Keratinocyte (primary cell): ENCODE measurements around the gene MDN1. TPM values are rescaled to one million over a fixed set of nuclear protein-coding genes. Genes with fewer than 3 reads are reported as not detected.

Experiments used
- DNase-seq: peaks from one replicate; pipeline ENCODE4 v3.0.0-alpha.2; 2011; ENCODE audit warnings: low read depth, missing footprints, low spot score
- FAIRE-seq: peaks from 2 replicates; lab custom pipeline; 2011; peaks lifted over from hg19 to GRCh38; lab: Jason Lieb, UNC
- H2AFZ ChIP-seq: 2 replicates; pipeline ENCODE4 v1.6.0; 2012; ENCODE audit warnings: low read length, control low read depth, inconsistent platforms; ENCODE audit not compliant: control insufficient read depth
- H3K27ac ChIP-seq: 2 replicates; pipeline ENCODE4 v1.5.1; 2011; ENCODE audit warnings: low read length; ENCODE audit not compliant: control insufficient read depth, insufficient read depth
- H3K27me3 ChIP-seq: 3 replicates; pipeline ENCODE4 v1.6.0; 2011; ENCODE audit warnings: low read length; ENCODE audit not compliant: control insufficient read depth, insufficient read depth; ENCODE audit errors: extremely low read depth
- H3K36me3 ChIP-seq, 2 experiments: 2 replicates in 1 of 2; 3 replicates in 1 of 2; pipeline ENCODE4 v1.5.1; 2011; ENCODE audit warnings: low read length in 2 of 2, mild to moderate bottlenecking in 1 of 2; ENCODE audit not compliant: control insufficient read depth in 2 of 2, insufficient read depth in 2 of 2; ENCODE audit errors: extremely low read depth in 1 of 2
- H3K4me1 ChIP-seq: 3 replicates; pipeline ENCODE4 v1.5.1; 2011; ENCODE audit warnings: low read length; ENCODE audit not compliant: control insufficient read depth, insufficient read depth; ENCODE audit errors: extremely low read depth
- H3K4me2 ChIP-seq: 3 replicates; pipeline ENCODE4 v1.6.0; 2011; ENCODE audit warnings: low read depth, low read length; ENCODE audit not compliant: control insufficient read depth, insufficient read depth; ENCODE audit errors: extremely low read depth
- H3K4me3 ChIP-seq, 3 experiments: fragments of 200-600 bp in 1 of 3; sonication (generic) in 1 of 3; 2 replicates in 2 of 3; 3 replicates in 1 of 3; pipeline ENCODE4 v1.5.1; 2011 to 2016; ENCODE audit warnings: low read length in 3 of 3, mild to moderate bottlenecking in 3 of 3, control low read depth in 2 of 3, inconsistent platforms in 1 of 3, low read depth in 1 of 3, mixed read lengths in 1 of 3, mixed run types in 1 of 3, moderate library complexity in 1 of 3; ENCODE audit not compliant: control insufficient read depth in 2 of 3, insufficient read depth in 2 of 3; ENCODE audit errors: extremely low read depth in 1 of 3
- H3K79me2 ChIP-seq: 2 replicates; pipeline ENCODE4 v1.6.0; 2012; ENCODE audit warnings: low read length; ENCODE audit not compliant: control insufficient read depth, insufficient read depth
- H3K9ac ChIP-seq: 3 replicates; pipeline ENCODE4 v1.6.0; 2011; ENCODE audit warnings: low read length; ENCODE audit not compliant: control insufficient read depth, insufficient read depth; ENCODE audit errors: extremely low read depth
- H3K9me1 ChIP-seq: 3 replicates; pipeline ENCODE4 v1.6.0; 2011; ENCODE audit warnings: low read length; ENCODE audit not compliant: control insufficient read depth, insufficient read depth; ENCODE audit errors: extremely low read depth
- H3K9me3 ChIP-seq: 2 replicates; pipeline ENCODE4 v1.5.1; 2012; ENCODE audit warnings: low read depth, low read length; ENCODE audit not compliant: control insufficient read depth
- H4K20me1 ChIP-seq: 3 replicates; pipeline ENCODE4 v1.6.0; 2011; ENCODE audit warnings: low read length; ENCODE audit not compliant: control insufficient read depth, insufficient read depth; ENCODE audit errors: extremely low read depth
- EZH2 ChIP-seq: IDR thresholded peaks from one replicate; pipeline ENCODE4 v1.6.1; 2012; ENCODE audit warnings: inconsistent platforms, mild to moderate bottlenecking, low read length, moderate library complexity
- dilution Hi-C: fragments of 300-500 bp; cut with MboI; formaldehyde crosslinking; loops from one replicate; pipeline ENCODE4 v1.7.0; 2020; ENCODE audit warnings: low sequenced_read_pairs; ENCODE audit not compliant: extremely low pct_ligation_motif_present
- polyA plus RNA-seq, 5 experiments: library from polyadenylated mRNA; depleted of rRNA in 3 of 5; stranded (reverse) in 3 of 5; stranded (forward) in 1 of 5; unstranded in 1 of 5; fragments of >200 nt; gene quantifications; 1 replicate in 1 of 5; 2 replicates in 3 of 5; 3 replicates in 1 of 5; pipeline versions ENCODE4 v1.2.1 to v1.2.3, GENCODE V29; 2011 to 2012; ENCODE audit warnings: missing spikeins in 2 of 5, low read depth in 1 of 5, low replicate concordance in 1 of 5
- TF ChIP-seq, protein P1 (sequence below), 3 experiments: IDR thresholded peaks in 1 of 3; conservative IDR thresholded peaks in 1 of 3; optimal IDR thresholded peaks in 1 of 3; 2 replicates in 2 of 3; 3 replicates in 1 of 3; pipeline versions ENCODE3 to v1.5.1; 2011; ENCODE audit warnings: low read length in 3 of 3, mild to moderate bottlenecking in 3 of 3, moderate library complexity in 2 of 3, control low read depth in 1 of 3, inconsistent platforms in 1 of 3; ENCODE audit not compliant: insufficient read depth in 2 of 3; ENCODE audit errors: extremely low read depth in 1 of 3

Gene MDN1
- polyA plus RNA-seq, 1 donor (not counting 4 experiments of a cell fraction or from before 2014, with no cell fraction given): 16.0 TPM

DNA sequence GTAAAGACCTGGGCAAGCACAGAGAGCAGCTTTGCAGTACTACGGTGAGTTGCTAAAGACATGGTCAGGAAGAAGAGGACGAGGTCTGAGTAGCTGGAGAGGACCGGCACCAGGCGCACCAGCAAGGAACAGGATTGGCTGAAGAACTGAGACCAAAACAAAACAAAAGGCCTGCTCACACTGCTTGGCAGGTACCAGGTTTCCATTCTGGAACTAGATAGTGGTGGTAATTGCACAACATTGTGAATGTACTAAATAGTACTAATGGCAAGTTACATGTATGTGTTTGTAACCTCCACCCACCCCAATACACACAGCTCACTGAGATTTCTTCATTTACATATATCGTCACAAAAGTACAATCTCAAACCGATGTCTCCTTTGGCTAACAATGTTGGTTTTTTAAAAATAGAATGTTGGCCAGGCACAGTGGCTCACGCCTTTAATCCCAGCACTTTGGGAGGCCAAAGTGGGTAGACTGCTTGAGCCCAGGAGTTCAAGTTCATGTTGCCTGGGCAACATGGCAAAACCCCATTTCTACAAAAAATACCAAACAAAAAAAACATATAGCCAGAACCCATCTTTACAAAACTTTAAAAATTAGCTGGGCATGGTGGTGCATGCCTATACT, 148.5 kb downstream of the MDN1 start:
- Histone ChIP-seq H3K4me3 (no peak overlapping the region), H3K27ac (no peak overlapping the region), H2AFZ (no peak overlapping the region), H3K27me3 (no peaks in the 10 kb centered on the region), H3K4me1 (no peaks in the 10 kb centered on the region), H3K9me1 (no peaks in the 10 kb centered on the region), H3K36me3 (peaks cover 18 to 31% of the 10 kb centered on the region in 2 experiments), H3K9ac (no peak overlapping the region), H4K20me1 (no peaks in the 10 kb centered on the region), H3K4me2 (no peak overlapping the region), H3K9me3 (no peaks in the 10 kb centered on the region), H3K79me2 (no peaks in the 10 kb centered on the region)
- TF ChIP-seq, protein P1, sequence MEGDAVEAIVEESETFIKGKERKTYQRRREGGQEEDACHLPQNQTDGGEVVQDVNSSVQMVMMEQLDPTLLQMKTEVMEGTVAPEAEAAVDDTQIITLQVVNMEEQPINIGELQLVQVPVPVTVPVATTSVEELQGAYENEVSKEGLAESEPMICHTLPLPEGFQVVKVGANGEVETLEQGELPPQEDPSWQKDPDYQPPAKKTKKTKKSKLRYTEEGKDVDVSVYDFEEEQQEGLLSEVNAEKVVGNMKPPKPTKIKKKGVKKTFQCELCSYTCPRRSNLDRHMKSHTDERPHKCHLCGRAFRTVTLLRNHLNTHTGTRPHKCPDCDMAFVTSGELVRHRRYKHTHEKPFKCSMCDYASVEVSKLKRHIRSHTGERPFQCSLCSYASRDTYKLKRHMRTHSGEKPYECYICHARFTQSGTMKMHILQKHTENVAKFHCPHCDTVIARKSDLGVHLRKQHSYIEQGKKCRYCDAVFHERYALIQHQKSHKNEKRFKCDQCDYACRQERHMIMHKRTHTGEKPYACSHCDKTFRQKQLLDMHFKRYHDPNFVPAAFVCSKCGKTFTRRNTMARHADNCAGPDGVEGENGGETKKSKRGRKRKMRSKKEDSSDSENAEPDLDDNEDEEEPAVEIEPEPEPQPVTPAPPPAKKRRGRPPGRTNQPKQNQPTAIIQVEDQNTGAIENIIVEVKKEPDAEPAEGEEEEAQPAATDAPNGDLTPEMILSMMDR (optimal IDR thresholded peaks at IDR 0.05 in 1 of 3, IDR thresholded peaks at IDR 0.05 in 1 of 3, conservative IDR thresholded peaks at IDR 0.05 in 1 of 3; ENCODE audit: extremely low read depth in 1 of 3, insufficient read depth in 2 of 3, low read length in 3 of 3): no peak
- TF ChIP-seq EZH2: no peak
- FAIRE-seq: no peak
- dilution Hi-C loops: no loop called here
- no peak for DNase-seq

DNA sequence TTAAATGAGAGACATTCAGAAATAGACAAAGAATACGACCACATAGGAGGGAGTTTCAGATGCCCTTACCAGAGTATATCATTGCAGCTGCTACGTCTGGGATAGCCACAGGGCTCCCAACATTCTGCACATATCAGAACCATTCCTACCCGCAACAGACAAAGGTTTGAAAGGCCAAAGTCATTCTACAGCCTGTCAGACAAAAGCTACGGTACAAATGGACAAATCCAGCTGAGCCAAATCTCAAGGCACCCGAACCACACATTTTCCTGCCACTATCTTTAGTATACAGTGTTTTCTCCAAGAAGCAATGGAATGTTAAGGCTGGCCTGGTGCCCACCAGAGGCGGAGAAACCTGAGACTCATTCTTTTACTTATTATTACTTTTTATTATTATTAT, 150.6 kb downstream of the MDN1 start:
- H3K9me1 ChIP-seq: no peaks in the 10 kb centered on the region
- FAIRE-seq: no peak
- no peak for DNase-seq
- dilution Hi-C loops: no loop called here
- H3K9ac ChIP-seq: no peak overlapping the region
- no peaks in the 10 kb centered on the region for H3K9me3 ChIP-seq
- H2AFZ ChIP-seq: no peak overlapping the region
- no peaks in the 10 kb centered on the region for H4K20me1 ChIP-seq
- no peak overlapping the region for H3K4me2 ChIP-seq
- H3K4me1 ChIP-seq: no peaks in the 10 kb centered on the region
- TF ChIP-seq, protein P1 (optimal IDR thresholded peaks at IDR 0.05 in 1 of 3, IDR thresholded peaks at IDR 0.05 in 1 of 3, conservative IDR thresholded peaks at IDR 0.05 in 1 of 3; ENCODE audit: extremely low read depth in 1 of 3, insufficient read depth in 2 of 3, low read length in 3 of 3): no peak
- no peak for TF ChIP-seq EZH2
- H3K79me2 ChIP-seq: no peaks in the 10 kb centered on the region
- H3K27me3 ChIP-seq: no peaks in the 10 kb centered on the region
- H3K4me3 ChIP-seq: no peak overlapping the region
- H3K27ac ChIP-seq: no peak overlapping the region
- peaks cover 11 to 22% of the 10 kb centered on the region in 2 experiments for H3K36me3 ChIP-seq
